ENCODE data around the gene UBFD1.

DNA sequence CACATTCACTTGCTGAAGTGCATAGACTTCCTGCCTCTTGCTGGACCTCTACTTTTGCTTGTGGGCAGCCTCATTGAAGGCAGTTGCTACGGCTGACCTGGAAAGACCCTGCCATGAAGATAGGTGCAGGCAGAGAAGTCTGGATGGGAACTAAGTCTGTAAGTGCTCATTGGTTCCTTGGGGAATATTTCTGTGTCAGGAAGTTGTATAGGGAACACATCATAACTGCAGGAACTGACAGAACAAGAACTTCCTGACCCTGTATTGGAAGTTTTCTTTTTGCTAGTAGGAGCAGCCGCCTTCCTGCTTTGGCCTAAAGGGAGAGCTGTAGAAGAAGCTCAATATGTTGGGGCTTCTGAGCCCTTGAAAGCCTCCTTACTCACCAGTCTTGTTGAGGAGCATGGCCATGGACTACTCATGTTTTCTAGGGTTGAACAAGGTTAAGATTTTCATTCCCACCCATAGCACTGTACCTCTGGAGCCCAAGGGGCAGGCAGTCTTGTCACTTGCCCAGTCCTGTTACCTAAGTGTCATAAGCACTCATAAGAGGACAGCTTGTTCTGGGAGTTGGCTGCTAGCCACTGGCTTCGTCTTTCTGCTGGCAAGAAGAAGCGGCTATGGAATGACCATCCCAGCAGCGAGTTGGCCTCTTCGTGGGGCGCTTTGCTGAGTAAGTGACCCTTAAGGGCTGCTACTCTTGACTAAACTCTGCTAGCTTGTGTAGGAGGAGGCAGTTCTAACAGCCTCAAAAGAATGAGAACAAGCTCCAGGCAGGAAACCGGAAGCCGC lies 7.2 kb downstream of the UBFD1 start:
- TF ChIP-seq POLR2A (IDR thresholded peaks at IDR 0.05; ENCODE audit: low read length) (no peak), GATA1 (IDR thresholded peaks at IDR 0.05; ENCODE audit: low read depth, low read length) (no peak)
